B cell (primary cell): Measurements from ENCODE around the gene MAN2B2. TPM values are rescaled to one million over a fixed set of nuclear protein-coding genes. Genes with fewer than 3 reads are reported as not detected.

Experiments used
- ATAC-seq: fragments of 200-7000 bp; cut with Tn5 transposase; one replicate; pipeline ENCODE4 v1.10.0; 2021; ENCODE audit warnings: low read depth, mild to moderate bottlenecking, moderate number of reproducible peaks, moderate library complexity
- CTCF ChIA-PET: fragments of 350-600 bp; sonication (Branson Sonifier 250); formaldehyde crosslinking; loops from one replicate; lab custom pipeline; 2021; ENCODE audit warnings: antibody characterized with exemption, inconsistent platforms; lab: Charles Lee
- POLR2A ChIA-PET: fragments of 350-600 bp; sonication (Branson Sonifier 250); formaldehyde crosslinking; loops from one replicate; lab custom pipeline; 2021; ENCODE audit warnings: antibody characterized with exemption; lab: Charles Lee
- DNase-seq: peaks from one replicate; pipeline ENCODE4 v3.0.0; 2013
- H2AFZ ChIP-seq: 2 replicates; pipeline ENCODE4 v1.6.1; 2012; ENCODE audit warnings: mild to moderate bottlenecking, low read depth, low read length; ENCODE audit not compliant: insufficient read depth, poor library complexity, severe bottlenecking
- H3K27ac ChIP-seq, 2 donors: 1 replicate in 1 of 2; 2 replicates in 1 of 2; pipeline ENCODE4 v1.5.1; 2012 to 2013; ENCODE audit warnings: low read length in 2 of 2, mild to moderate bottlenecking in 2 of 2, moderate library complexity in 1 of 2
- H3K27me3 ChIP-seq, 4 experiments: fragments of 200-600 bp in 1 of 4; sonication (generic) in 1 of 4; replicated peaks in 1 of 4; 1 replicate in 2 of 4; 2 replicates in 2 of 4; pipeline versions ENCODE4 v1.6.1 to v1.7.0; 2013 to 2016; ENCODE audit warnings: low read length in 3 of 4, mild to moderate bottlenecking in 2 of 4, mixed read lengths in 1 of 4, moderate library complexity in 1 of 4; ENCODE audit not compliant: insufficient read depth in 4 of 4, control insufficient read depth in 3 of 4; ENCODE audit errors: control extremely low read depth in 1 of 4
- H3K36me3 ChIP-seq, 2 experiments: replicated peaks in 1 of 2; 1 replicate in 1 of 2; 2 replicates in 1 of 2; pipeline versions ENCODE4 v1.6.1 to v1.7.1; 2013; ENCODE audit warnings: low read length in 1 of 2; ENCODE audit not compliant: insufficient read depth in 2 of 2, control insufficient read depth in 1 of 2; ENCODE audit errors: control extremely low read depth in 1 of 2, extremely low read depth in 1 of 2
- H3K4me1 ChIP-seq, 2 donors: fragments of 200-600 bp in 1 of 2; sonication (generic) in 1 of 2; 1 replicate in 1 of 2; 2 replicates in 1 of 2; pipeline versions ENCODE4 v1.5.1 to v1.6.1; 2013 to 2017; ENCODE audit warnings: low read length in 2 of 2; ENCODE audit not compliant: control insufficient read depth in 2 of 2, insufficient read depth in 2 of 2
- H3K4me2 ChIP-seq: replicated peaks from 2 replicates; pipeline ENCODE3; 2012; ENCODE audit warnings: mild to moderate bottlenecking, low read depth, low read length; ENCODE audit not compliant: poor library complexity, severe bottlenecking
- H3K4me3 ChIP-seq, 5 experiments: fragments of 200-600 bp in 1 of 5; sonication (generic) in 1 of 5; 1 replicate in 3 of 5; 2 replicates in 2 of 5; pipeline versions ENCODE4 v1.5.1 to v1.7.0; 2011 to 2016; ENCODE audit warnings: low read length in 4 of 5, mild to moderate bottlenecking in 4 of 5, low read depth in 2 of 5, control low read depth in 1 of 5, moderate library complexity in 1 of 5; ENCODE audit not compliant: insufficient read depth in 1 of 5; ENCODE audit errors: control extremely low read depth in 1 of 5, extremely low read depth in 1 of 5
- H3K79me2 ChIP-seq: fragments of 200-600 bp; sonication (generic); one replicate; pipeline ENCODE4 v1.6.0; 2016; ENCODE audit warnings: low read length; ENCODE audit not compliant: control insufficient read depth, insufficient read depth
- H3K9ac ChIP-seq: fragments of 200-600 bp; sonication (generic); 2 replicates; pipeline ENCODE4 v1.6.1; 2017; ENCODE audit warnings: mild to moderate bottlenecking, low read length, moderate library complexity
- H3K9me3 ChIP-seq, 3 donors: one replicate each; pipeline versions ENCODE4 v1.6.1 to v1.7.1; 2013; ENCODE audit warnings: low read length in 2 of 3; ENCODE audit not compliant: control insufficient read depth in 2 of 3, insufficient read depth in 1 of 3; ENCODE audit errors: control extremely low read depth in 1 of 3
- H4K20me1 ChIP-seq: 2 replicates; pipeline ENCODE4 v1.6.0; 2012; ENCODE audit warnings: mild to moderate bottlenecking, low read length; ENCODE audit not compliant: insufficient read depth, control insufficient read depth, poor library complexity, severe bottlenecking
- H3K27ac Mint-ChIP-seq: one replicate; pipeline ENCODE4 v1.8.0; 2021; ENCODE audit warnings: mixed read lengths
- H3K27me3 Mint-ChIP-seq: one replicate; pipeline ENCODE4 v1.8.0; 2021; ENCODE audit warnings: mixed read lengths
- H3K4me1 Mint-ChIP-seq: one replicate; pipeline ENCODE4 v1.8.0; 2021; ENCODE audit warnings: mixed read lengths
- H3K4me3 Mint-ChIP-seq: one replicate; pipeline ENCODE4 v1.8.0; 2021; ENCODE audit warnings: mixed read lengths
- H3K9me3 Mint-ChIP-seq: one replicate; pipeline ENCODE4 v1.8.0; 2022; ENCODE audit warnings: mixed read lengths; ENCODE audit not compliant: insufficient read depth
- CTCF ChIP-seq: fragments of 200-600 bp; IDR thresholded peaks from one replicate; pipeline ENCODE4 v1.8.0; 2022; ENCODE audit warnings: antibody characterized with exemption, mild to moderate bottlenecking
- EZH2 ChIP-seq: IDR thresholded peaks from 2 replicates; pipeline ENCODE4 v1.6.1; 2012; ENCODE audit warnings: borderline replicate concordance, low read depth, mild to moderate bottlenecking, moderate library complexity, low read length; ENCODE audit not compliant: insufficient read depth, poor library complexity, severe bottlenecking
- WGBS: methylation state at CpG from one replicate; pipeline ENCODE4 v1.1.5; 2013; ENCODE audit warnings: missing lambda C conversion rate; ENCODE audit not compliant: insufficient coverage; 5-methylcytosine and 5-hydroxymethylcytosine counted together
- intact Hi-C: fragments of 100-400 bp; cut with micrococcal nuclease; formaldehyde crosslinking; loops from one replicate; pipeline ENCODE4 v1.10.0; 2022
- polyA plus RNA-seq: library from polyadenylated mRNA; depleted of rRNA; stranded (reverse); fragments of >200 nt; gene quantifications from 2 replicates; pipeline ENCODE4 v1.2.3, GENCODE V29; 2012
- total RNA-seq, 2 donors: library from RNA; stranded (reverse); fragments of 120-200 nt in 1 of 2; gene quantifications; 1 replicate in 1 of 2; 2 replicates in 1 of 2; pipeline versions ENCODE4 v1.2.3 to v1.2.4, GENCODE V29; 2013 to 2022

MAN2B2 gene
- total and polyA plus RNA-seq, 2 donors (not counting 1 experiment from before 2014, with no cell fraction given), result 35.0 to 37.0 TPM

- Histone ChIP-seq H3K27ac (peak overlapping the region in 1 of 2 donors; percentile 18), H4K20me1 (no peaks in the 10 kb centered on the region), H3K4me3 (no peak overlapping the region), H3K27me3 (no peaks in the 10 kb centered on the region), H3K4me1 (peaks cover 0 to 12% of the 10 kb centered on the region in 2 donors), H3K4me2 (no peak overlapping the region), H3K9me3 (peaks cover 0 to 2% (median 0%) of the 10 kb centered on the region in 3 donors), H3K36me3 (peaks cover 1 to 51% of the 10 kb centered on the region in 2 experiments), H3K9ac (no peak overlapping the region), H2AFZ (no peak overlapping the region), H3K79me2 (no peaks in the 10 kb centered on the region)
- intact Hi-C loops, result no loop called here
- Mint-ChIP-seq H3K4me3 (no peak overlapping the region), H3K27me3 (no peaks in the 10 kb centered on the region), H3K4me1 (peaks cover 8% of the 10 kb centered on the region), H3K9me3 (no peaks in the 10 kb centered on the region), H3K27ac (no peak overlapping the region)
- DNase-seq (no peak), ATAC-seq (no peak)
- TF ChIP-seq CTCF (no peak), EZH2 (no peak)
- ChIA-PET CTCF (interaction anchor here (1.3 kb wide), 1 partner anchor 10 kb away, joined by 3 read pairs; no protein-coding TSS in a partner anchor), POLR2A (interaction anchor here (0.5 kb wide), 1 partner anchor 30 kb away, joined by 3 read pairs; no protein-coding TSS in a partner anchor)
- 90% methylated on average over 9 of the region's 9 CpGs for WGBS
Measured at GRCh38 chr4:6591781-6592180, 16.8 kb downstream of the MAN2B2 start.

- H3K27me3 Mint-ChIP-seq, result no peaks in the 10 kb centered on the region
- CTCF ChIA-PET, result no interaction called here
- Histone ChIP-seq H3K4me1 (peaks cover 0 to 12% of the 10 kb centered on the region in 2 donors), H3K27me3 (no peaks in the 10 kb centered on the region), H3K4me3 (no peak overlapping the region), H2AFZ (no peak overlapping the region), H3K27ac (no peak overlapping the region), H3K9ac (no peak overlapping the region), H3K79me2 (no peaks in the 10 kb centered on the region), H3K36me3 (peaks cover under 1 to 56% of the 10 kb centered on the region in 2 experiments), H3K4me2 (no peak overlapping the region), H3K9me3 (peaks cover 0 to 2% (median 0%) of the 10 kb centered on the region in 3 donors), H4K20me1 (no peaks in the 10 kb centered on the region)
- WGBS, result 97% methylated on average over 13 of the region's 16 CpGs
- POLR2A ChIA-PET, result no interaction called here
- TF ChIP-seq CTCF (no peak), EZH2 (no peak)
- peaks cover 8% of the 10 kb centered on the region for H3K4me1 Mint-ChIP-seq
- H3K27ac Mint-ChIP-seq, result no peak overlapping the region
- no peak overlapping the region for H3K4me3 Mint-ChIP-seq
- DNase-seq (no peak), ATAC-seq (no peak)
- intact Hi-C loops, result no loop called here
- H3K9me3 Mint-ChIP-seq, result no peaks in the 10 kb centered on the region
Measured at GRCh38 chr4:6592804-6593563, 18.0 kb downstream of the MAN2B2 start.
